ENCODE measurements around the gene XKR7. TPM values are rescaled to one million over a fixed set of nuclear protein-coding genes. Genes with fewer than 3 reads are reported as not detected.

Gene XKR7
- total RNA-seq, 1 donor from 2014 or later: not detected

- no peak for ATAC-seq
- DNase-seq (ENCODE audit: low spot score): no peak
- intact Hi-C loops (cut with DNase I): no loop called here
These were observed 30.1 kb upstream of the XKR7 start for GRCh38 chr20:31937820-31938219.

GRCh38 chr20:31939661-31940060 lies 28.3 kb upstream of the XKR7 start:
- intact Hi-C loops (cut with DNase I): no loop called here
- DNase-seq (ENCODE audit: low spot score) (no peak), ATAC-seq (no peak)

GRCh38 chr20:31943052-31943471 lies 24.9 kb upstream of the XKR7 start:
- intact Hi-C loops (cut with DNase I): no loop called here
- DNase-seq (ENCODE audit: low spot score) (no peak), ATAC-seq (peak; percentile 43)

GRCh38 chr20:31945319-31945718 lies 22.6 kb upstream of the XKR7 start:
- ATAC-seq: peak; percentile 71
- no peak for DNase-seq (ENCODE audit: low spot score)
- intact Hi-C loops (cut with DNase I): no loop called here

GRCh38 chr20:31945785-31946184 lies 22.2 kb upstream of the XKR7 start:
- no peak for DNase-seq (ENCODE audit: low spot score)
- ATAC-seq: peak; percentile 31
- intact Hi-C loops (cut with DNase I): no loop called here

GRCh38 chr20:31948008-31948407 lies 19.9 kb upstream of the XKR7 start:
- ATAC-seq (no peak), DNase-seq (ENCODE audit: low spot score) (no peak)
- intact Hi-C loops (cut with DNase I): no loop called here

- DNase-seq (ENCODE audit: low spot score) (no peak), ATAC-seq (no peak)
- intact Hi-C loops (cut with DNase I): loop anchor here (5.0 kb wide), 1 partner anchor 98 kb away; no protein-coding TSS in a partner anchor
These were observed 17.9 kb upstream of the XKR7 start for GRCh38 chr20:31949877-31950646.

- ATAC-seq (no peak), DNase-seq (ENCODE audit: low spot score) (no peak)
- intact Hi-C loops (cut with DNase I): loop anchor here (5.0 kb wide), 1 partner anchor 99 kb away; no protein-coding TSS in a partner anchor
These were observed 16.8 kb upstream of the XKR7 start for GRCh38 chr20:31951203-31951529.

- ATAC-seq (peak; percentile 99), DNase-seq (ENCODE audit: low spot score) (peak; percentile 97)
- intact Hi-C loops (cut with DNase I): loop anchor here (5.0 kb wide), 1 partner anchor 99 kb away; no protein-coding TSS in a partner anchor
These were observed 16.2 kb upstream of the XKR7 start, which contains the start of gene PDRG1 for GRCh38 chr20:31951530-31952453. TSS of gene PDRG1 (minus strand) at chr20:31952046. CDS start at chr20:31951961, 85 bp downstream.

GRCh38 chr20:31953556-31954148 lies 14.3 kb upstream of the XKR7 start:
- ATAC-seq: no peak
- intact Hi-C loops (cut with DNase I): loop anchor here (5.0 kb wide), 1 partner anchor 101 kb away; no protein-coding TSS in a partner anchor
- no peak for DNase-seq (ENCODE audit: low spot score)

- ATAC-seq (no peak), DNase-seq (ENCODE audit: low spot score) (no peak)
- intact Hi-C loops (cut with DNase I): loop anchor here (5.0 kb wide), 1 partner anchor 102 kb away; no protein-coding TSS in a partner anchor
These were observed 13.5 kb upstream of the XKR7 start for GRCh38 chr20:31954500-31954899.

- DNase-seq (ENCODE audit: low spot score): no peak
- ATAC-seq: peak; percentile 31
- intact Hi-C loops (cut with DNase I): no loop called here
These were observed 11.1 kb upstream of the XKR7 start for GRCh38 chr20:31956556-31957526.

- ATAC-seq (no peak), DNase-seq (ENCODE audit: low spot score) (no peak)
- intact Hi-C loops (cut with DNase I): no loop called here
These were observed 5.2 kb upstream of the XKR7 start for GRCh38 chr20:31962761-31963160.

GRCh38 chr20:31963889-31964288 lies 4.1 kb upstream of the XKR7 start:
- DNase-seq (ENCODE audit: low spot score) (no peak), ATAC-seq (no peak)
- intact Hi-C loops (cut with DNase I): no loop called here

GRCh38 chr20:31966991-31967655 lies 828 bp upstream of the XKR7 start:
- no peak for DNase-seq (ENCODE audit: low spot score)
- ATAC-seq: no peak
- intact Hi-C loops (cut with DNase I): no loop called here

- intact Hi-C loops (cut with DNase I): no loop called here
- ATAC-seq: peak; percentile 85
- peak; percentile 85 for DNase-seq (ENCODE audit: low spot score)
These were observed 558 bp downstream of the XKR7 start for GRCh38 chr20:31968291-31969126.

GRCh38 chr20:31969991-31970390 lies 2.0 kb downstream of the XKR7 start:
- intact Hi-C loops (cut with DNase I): no loop called here
- no peak for DNase-seq (ENCODE audit: low spot score)
- ATAC-seq: no peak

All from sciatic nerve (tissue), 2 donors.